Brain microvascular endothelial cell (primary cell): ENCODE measurements around the gene SLC26A8.

ENCODE experiments used
- DNase-seq: peaks from one replicate; pipeline ENCODE4 v3.0.0-alpha.2; 2020
- H3K27ac ChIP-seq: fragments of 250-450 bp; sonication (Bioruptor Pico); 2 replicates; pipeline ENCODE4 v1.5.1; 2020; ENCODE audit warnings: mild to moderate bottlenecking, moderate library complexity
- H3K27me3 ChIP-seq: fragments of 250-450 bp; sonication (Bioruptor Pico); replicated peaks from 2 replicates; pipeline ENCODE4 v1.5.1; 2020; ENCODE audit warnings: mild to moderate bottlenecking
- H3K36me3 ChIP-seq: fragments of 250-450 bp; sonication (Bioruptor Pico); replicated peaks from 2 replicates; pipeline ENCODE4 v1.5.1; 2020; ENCODE audit warnings: mild to moderate bottlenecking
- H3K4me3 ChIP-seq: 2 replicates; pipeline ENCODE4 v1.5.1; 2011; ENCODE audit warnings: low read depth, mild to moderate bottlenecking, control low read depth, low read length, moderate library complexity
- in situ Hi-C: cut with HindIII; loops from 2 replicates; pipeline ENCODE4 v1.10.0; 2017; ENCODE audit warnings: low sequenced_read_pairs, low pct_ligation_motif_present
- TF ChIP-seq, protein P1 (sequence below): IDR thresholded peaks from 2 replicates; pipeline ENCODE4 v1.5.1; 2011; ENCODE audit warnings: low read depth, mild to moderate bottlenecking, moderate library complexity, low read length, control low read depth, inconsistent platforms; ENCODE audit errors: missing control alignments

Gene SLC26A8

DNA sequence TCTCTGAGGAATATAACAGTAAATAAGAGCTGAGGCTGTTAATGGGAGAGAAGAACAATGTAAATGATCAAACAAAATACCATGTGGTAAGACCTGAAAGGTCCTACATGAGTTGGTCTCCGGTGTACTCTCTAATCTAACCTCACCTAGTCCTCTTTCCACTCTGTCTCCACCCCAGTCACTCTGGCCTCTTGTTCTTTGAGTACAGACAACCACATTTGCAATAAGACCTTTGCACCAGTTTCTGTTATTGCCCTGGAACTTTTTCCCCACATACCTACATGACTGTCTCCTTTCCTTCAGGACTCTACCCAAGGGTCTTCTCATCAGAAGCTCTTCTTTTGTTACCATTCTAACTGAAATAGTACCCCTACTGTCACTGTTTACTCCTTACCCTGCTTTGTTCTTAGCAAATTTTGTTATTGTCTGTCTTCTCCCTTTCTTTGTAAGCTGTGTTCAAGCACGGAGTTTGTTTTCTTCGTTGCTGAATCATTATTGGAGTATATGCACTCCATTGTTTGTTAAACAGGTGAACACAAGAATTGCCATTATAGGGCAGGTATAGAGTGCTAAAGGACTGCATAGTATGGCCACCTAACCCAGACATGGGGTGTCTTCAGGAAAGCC is 40.4 kb upstream of the SLC26A8 start:
- no peak for DNase-seq
- Histone ChIP-seq H3K27ac (no peak overlapping the region), H3K4me3 (no peak overlapping the region), H3K27me3 (no peaks in the 10 kb centered on the region), H3K36me3 (peaks cover 3% of the 10 kb centered on the region)
- TF ChIP-seq, protein P1, sequence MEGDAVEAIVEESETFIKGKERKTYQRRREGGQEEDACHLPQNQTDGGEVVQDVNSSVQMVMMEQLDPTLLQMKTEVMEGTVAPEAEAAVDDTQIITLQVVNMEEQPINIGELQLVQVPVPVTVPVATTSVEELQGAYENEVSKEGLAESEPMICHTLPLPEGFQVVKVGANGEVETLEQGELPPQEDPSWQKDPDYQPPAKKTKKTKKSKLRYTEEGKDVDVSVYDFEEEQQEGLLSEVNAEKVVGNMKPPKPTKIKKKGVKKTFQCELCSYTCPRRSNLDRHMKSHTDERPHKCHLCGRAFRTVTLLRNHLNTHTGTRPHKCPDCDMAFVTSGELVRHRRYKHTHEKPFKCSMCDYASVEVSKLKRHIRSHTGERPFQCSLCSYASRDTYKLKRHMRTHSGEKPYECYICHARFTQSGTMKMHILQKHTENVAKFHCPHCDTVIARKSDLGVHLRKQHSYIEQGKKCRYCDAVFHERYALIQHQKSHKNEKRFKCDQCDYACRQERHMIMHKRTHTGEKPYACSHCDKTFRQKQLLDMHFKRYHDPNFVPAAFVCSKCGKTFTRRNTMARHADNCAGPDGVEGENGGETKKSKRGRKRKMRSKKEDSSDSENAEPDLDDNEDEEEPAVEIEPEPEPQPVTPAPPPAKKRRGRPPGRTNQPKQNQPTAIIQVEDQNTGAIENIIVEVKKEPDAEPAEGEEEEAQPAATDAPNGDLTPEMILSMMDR, result no peak
- in situ Hi-C loops, result no loop called here

DNA sequence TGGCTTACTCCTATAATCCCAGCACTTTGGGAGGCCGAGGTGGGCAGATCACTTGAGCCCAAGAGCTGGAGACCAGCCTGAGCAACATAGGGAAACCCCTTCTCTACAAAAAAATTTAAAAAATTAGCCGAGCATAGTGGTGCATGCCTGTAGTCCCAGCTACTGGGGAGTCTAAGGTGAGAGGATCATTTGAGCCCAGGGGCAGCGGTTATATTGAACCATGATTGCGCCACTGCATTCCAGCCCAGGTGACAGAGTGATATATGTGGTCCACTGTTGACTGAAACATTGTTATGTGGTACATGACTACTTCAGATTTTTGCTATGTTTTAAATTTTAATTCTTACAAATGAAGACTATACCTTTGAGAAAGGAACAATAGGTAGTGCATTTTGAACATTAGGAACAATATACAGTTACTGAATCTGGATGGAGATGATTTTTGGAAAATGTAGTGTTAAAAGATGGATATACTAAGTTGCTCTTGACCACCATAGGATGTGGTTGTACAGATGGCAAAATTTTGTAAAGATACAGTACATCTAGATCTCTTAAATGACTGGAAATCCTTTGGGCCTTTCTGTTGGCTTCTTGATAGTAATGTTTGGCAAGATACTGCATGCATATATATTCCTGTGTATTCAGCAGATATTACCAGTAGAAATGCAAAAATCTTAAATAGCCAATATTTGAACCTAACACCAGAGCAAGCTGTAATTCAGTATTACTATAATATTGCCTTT is 39.0 kb upstream of the SLC26A8 start:
- H3K36me3 ChIP-seq, result peaks cover 6% of the 10 kb centered on the region
- no peaks in the 10 kb centered on the region for H3K27me3 ChIP-seq
- no peak overlapping the region for H3K27ac ChIP-seq
- no peak overlapping the region for H3K4me3 ChIP-seq
- in situ Hi-C loops, result no loop called here
- DNase-seq, result no peak
- TF ChIP-seq, protein P1, result no peak

DNA sequence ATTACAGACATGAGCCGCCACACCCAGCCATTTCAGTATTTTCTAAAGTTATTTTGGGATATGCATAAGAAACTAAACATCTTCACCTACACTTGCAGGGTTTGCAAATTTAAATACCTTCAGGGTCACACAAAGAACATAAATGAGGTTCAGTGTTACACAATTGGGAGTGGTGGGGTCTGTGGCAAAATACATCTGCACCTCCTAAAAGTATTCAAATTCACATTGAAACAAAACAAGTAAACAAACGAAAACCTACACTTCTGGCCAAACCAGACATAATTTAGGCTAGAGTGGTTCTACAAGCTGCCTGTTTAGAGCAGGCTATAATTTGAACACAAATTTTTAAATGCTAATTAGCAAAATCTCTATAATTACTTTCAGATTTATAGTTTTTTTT is 37.8 kb upstream of the SLC26A8 start:
- DNase-seq, result no peak
- in situ Hi-C loops, result no loop called here
- Histone ChIP-seq H3K27ac (no peak overlapping the region), H3K27me3 (no peaks in the 10 kb centered on the region), H3K36me3 (peaks cover 6% of the 10 kb centered on the region), H3K4me3 (no peak overlapping the region)
- TF ChIP-seq, protein P1, result no peak

- DNase-seq, result no peak
- Histone ChIP-seq H3K27me3 (no peaks in the 10 kb centered on the region), H3K4me3 (no peak overlapping the region), H3K27ac (no peak overlapping the region), H3K36me3 (peaks cover 7% of the 10 kb centered on the region)
- in situ Hi-C loops, result no loop called here
- TF ChIP-seq, protein P1, result no peak
Measured at GRCh38 chr6:36061236-36061635, 36.8 kb upstream of the SLC26A8 start.

DNA sequence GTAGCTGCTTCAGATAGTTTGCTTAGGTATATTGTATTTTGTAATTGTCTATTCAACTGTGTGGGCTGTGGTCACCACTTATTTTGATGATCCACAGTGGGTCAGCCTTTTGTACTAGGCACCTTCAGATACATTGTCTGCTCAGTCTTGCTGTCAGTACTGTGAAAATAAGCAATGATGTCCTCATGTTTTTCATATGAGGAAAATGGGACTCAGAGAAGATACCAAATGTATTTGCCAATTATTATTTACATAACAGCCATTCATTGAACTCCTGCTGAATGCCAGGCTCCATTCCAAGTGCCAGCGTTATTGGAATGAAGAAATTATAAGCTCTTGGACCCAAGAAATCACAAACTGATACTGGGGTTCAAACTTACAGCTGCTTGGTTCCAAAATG is 31.7 kb upstream of the SLC26A8 start:
- DNase-seq, result no peak
- no peaks in the 10 kb centered on the region for H3K27me3 ChIP-seq
- H3K36me3 ChIP-seq, result peaks cover 16% of the 10 kb centered on the region
- TF ChIP-seq, protein P1, result no peak
- H3K4me3 ChIP-seq, result no peak overlapping the region
- in situ Hi-C loops, result no loop called here
- no peak overlapping the region for H3K27ac ChIP-seq
